Measurements from ENCODE around the gene EMP3.
"Not testable (repeated sequence)": the region's sequence is repeated elsewhere in the genome, so short reads cannot be mapped to it uniquely, and the experiment has no call there.

Gene EMP3

DNA sequence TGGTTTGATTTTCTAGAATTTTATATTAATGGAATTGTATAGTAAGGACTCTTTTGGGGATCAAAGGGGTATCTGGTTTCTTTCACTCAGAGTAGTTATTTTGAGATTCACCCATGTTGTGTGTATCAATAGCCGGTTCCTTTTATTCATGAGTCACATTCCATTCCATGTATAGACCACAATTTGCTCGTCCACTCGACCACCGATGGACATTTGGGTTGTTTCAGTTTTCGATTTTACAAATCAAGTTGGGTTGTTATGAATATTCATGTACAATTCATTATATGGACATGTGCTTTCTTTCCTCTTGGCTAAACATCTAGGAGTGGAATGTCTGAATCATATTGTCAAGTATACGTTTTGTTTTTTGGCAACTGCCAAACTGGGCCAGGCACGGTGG is 9.6 kb upstream of the EMP3 start:
- DNase-seq, result no peak

- DNase-seq, result not testable (repeated sequence)
Measured at GRCh38 chr19:48317708-48317960, 7.7 kb upstream of the EMP3 start.

DNA sequence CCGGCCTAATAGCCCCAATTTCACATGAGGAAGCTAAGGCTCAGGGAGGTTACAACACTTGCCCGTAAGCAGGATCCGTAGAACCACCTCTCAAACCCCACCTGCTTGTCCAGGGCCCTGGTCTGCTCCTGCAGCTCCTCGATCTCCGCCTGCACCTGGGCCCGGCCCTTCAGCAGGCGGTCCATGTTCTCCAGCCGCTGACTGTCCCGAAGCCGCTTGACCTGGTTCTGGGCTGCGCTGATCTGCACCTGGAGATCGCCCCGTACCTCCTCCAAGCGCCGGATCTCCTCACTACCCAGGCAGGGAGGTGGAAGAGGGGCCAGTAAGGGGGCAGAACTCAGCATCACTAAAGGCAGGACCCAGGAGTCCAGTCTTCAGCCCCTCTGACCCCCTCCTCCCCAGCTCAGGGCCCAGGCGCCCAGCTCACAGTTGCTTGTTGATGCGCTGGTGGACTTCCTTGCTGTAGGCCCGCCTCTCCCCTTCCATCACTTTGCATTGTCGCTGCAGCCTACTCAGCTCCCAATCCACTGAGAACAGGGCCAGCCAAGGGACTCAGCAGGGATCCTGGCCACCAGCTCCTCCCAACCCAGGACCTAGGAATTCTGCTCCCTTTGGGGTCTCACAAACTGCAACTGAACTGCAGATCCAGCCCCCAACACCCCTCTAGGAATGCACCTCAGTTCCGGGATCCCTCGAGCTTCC is 6.9 kb upstream of the EMP3 start:
- no peak for DNase-seq

GRCh38 chr19:48319647-48320541 is 5.5 kb upstream of the EMP3 start:
- DNase-seq, result peak in 51 of 58 donors; percentile 5 to 83 (median 48)

DNA sequence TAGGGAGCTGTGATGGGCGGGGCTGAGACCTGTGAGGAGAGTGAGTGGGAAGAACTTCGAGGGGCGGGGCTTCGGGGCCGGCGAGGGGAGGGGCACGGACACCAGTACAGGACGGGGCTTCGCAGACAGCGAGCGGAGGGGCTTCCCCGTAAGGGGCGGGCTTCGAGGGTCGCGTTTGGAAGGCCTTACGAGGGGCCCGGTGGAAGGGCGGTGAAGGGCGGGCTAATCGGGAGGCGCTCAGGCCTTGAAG is 4.1 kb upstream of the EMP3 start:
- peak in 54 of 58 donors; percentile 27 to 88 (median 71) for DNase-seq

- DNase-seq, result peak; percentile 75 to 99 (median 95)
Measured at GRCh38 chr19:48321622-48322591, 3.4 kb upstream of the EMP3 start.

- DNase-seq, result peak in 4 of 58 donors; percentile 6 to 20 (median 12)
Measured at GRCh38 chr19:48329167-48329891, 4.0 kb downstream of the EMP3 start.

- peak; percentile 43 to 92 (median 84) for DNase-seq
Measured at GRCh38 chr19:48330012-48330681, 4.8 kb downstream of the EMP3 start.

- DNase-seq, result no peak
Measured at GRCh38 chr19:48332351-48332661, 7.0 kb downstream of the EMP3 start.

- DNase-seq, result peak; percentile 23 to 98 (median 83)
Measured at GRCh38 chr19:48332662-48333466, 7.5 kb downstream of the EMP3 start.

GRCh38 chr19:48333467-48334384 is 8.4 kb downstream of the EMP3 start:
- peak in 51 of 58 donors; percentile 13 to 81 (median 59) for DNase-seq

GRCh38 chr19:48338253-48338755 is 13.0 kb downstream of the EMP3 start:
- DNase-seq, result no peak

GRCh38 chr19:48338802-48339503 is 13.6 kb downstream of the EMP3 start:
- no peak for DNase-seq

- DNase-seq, result peak in 34 of 58 donors; percentile 7 to 61 (median 30)
Measured at GRCh38 chr19:48340995-48341394, 15.6 kb downstream of the EMP3 start.

GRCh38 chr19:48341515-48342413 is 16.4 kb downstream of the EMP3 start:
- DNase-seq, result no peak

DNA sequence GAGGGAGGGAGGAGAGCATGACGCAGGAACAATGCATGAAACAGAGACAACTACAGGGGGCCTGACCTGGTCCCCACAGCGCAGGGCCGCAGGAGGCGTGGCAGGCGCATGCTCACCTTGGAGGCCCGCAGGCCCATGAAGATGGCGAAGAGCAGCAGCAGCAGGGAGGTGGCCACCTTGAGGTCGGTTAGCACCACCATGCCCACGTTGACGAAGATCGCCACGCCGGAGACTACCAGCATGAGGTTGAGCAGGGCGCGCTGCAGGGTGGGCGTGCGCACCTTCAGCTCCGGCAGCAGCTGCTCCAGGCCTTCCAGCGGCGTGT is 17.0 kb downstream of the EMP3 start:
- DNase-seq, result no peak
